ENCODE measurements around the gene CATSPERB. TPM values are rescaled to one million over a fixed set of nuclear protein-coding genes. Genes with fewer than 3 reads are reported as not detected.

CATSPERB gene
- total and polyA plus RNA-seq, 2 of the 8 experiments (the other 6 are each of a cell fraction or from before 2014, with no cell fraction given) = 0.11 to 0.30 TPM

GRCh38 chr14:91694643-91695042, 37.2 kb downstream of the CATSPERB start (continued):
- TF ChIP-seq RXRA (IDR thresholded peaks at IDR 0.05; ENCODE audit: insufficient read depth, low read depth, low read length) = no peak

All from H1 (cell line).